Subcutaneous adipose tissue (tissue), 4 donors: ENCODE results near the gene CD163L1. TPM values are rescaled to one million over a fixed set of nuclear protein-coding genes. Genes with fewer than 3 reads are reported as not detected.

Source experiments
- CTCF ChIP-seq: fragments of 450-650 bp; IDR thresholded peaks from one replicate; pipeline ENCODE4 v1.5.1; 2016; ENCODE audit warnings: low read depth, mild to moderate bottlenecking, control low read depth, antibody characterized with exemption, moderate library complexity
- total RNA-seq, 4 donors: library from RNA; depleted of rRNA; stranded (reverse); fragments of >200 nt; gene quantifications; one replicate each; pipeline ENCODE4 v1.1.0, GENCODE V29; 2016

The CD163L1 gene
- total RNA-seq, 4 donors from 2014 or later, result 1.7 to 8.2 (median 5.0) TPM

GRCh38 chr12:7439579-7440505 is 4.1 kb downstream of the CD163L1 start:
- no peak for TF ChIP-seq CTCF

GRCh38 chr12:7434670-7435069 is 9.3 kb downstream of the CD163L1 start:
- no peak for TF ChIP-seq CTCF

- no peak for TF ChIP-seq CTCF
These were observed 10.6 kb downstream of the CD163L1 start for GRCh38 chr12:7433276-7433822.

GRCh38 chr12:7431993-7432685 is 11.8 kb downstream of the CD163L1 start:
- TF ChIP-seq CTCF, result no peak

- no peak for TF ChIP-seq CTCF
These were observed 32.6 kb downstream of the CD163L1 start for GRCh38 chr12:7411343-7411742.

- TF ChIP-seq CTCF, result no peak
These were observed 39.7 kb downstream of the CD163L1 start for GRCh38 chr12:7404275-7404674.

- TF ChIP-seq CTCF, result no peak
These were observed 40.5 kb downstream of the CD163L1 start for GRCh38 chr12:7403466-7403865.
